SU-DHL-6 (cell line): ENCODE data around the gene TRA2B.

Experiments used
- H2AFZ ChIP-seq: fragments of 200-600 bp; sonication (generic); 2 replicates; pipeline ENCODE4 v1.6.1; 2014; ENCODE audit warnings: low read depth, mild to moderate bottlenecking, moderate library complexity, mixed read lengths, antibody characterized with exemption, low read length; ENCODE audit not compliant: severe bottlenecking
- H3F3A ChIP-seq: fragments of 200-600 bp; shearing (Covaris generic); 2 replicates; pipeline ENCODE4 v1.6.0; 2016; ENCODE audit warnings: antibody characterized with exemption, mild to moderate bottlenecking; ENCODE audit not compliant: insufficient read depth
- H3K27ac ChIP-seq: fragments of 200-600 bp; sonication (generic); 2 replicates; pipeline ENCODE4 v1.5.1; 2016; ENCODE audit warnings: low read depth, mild to moderate bottlenecking, low read length, moderate library complexity, mixed read lengths
- H3K27me3 ChIP-seq: fragments of 200-600 bp; sonication (generic), shearing (Covaris generic); 2 replicates; pipeline ENCODE4 v1.6.0; 2014; ENCODE audit warnings: mild to moderate bottlenecking, low read length
- H3K36me3 ChIP-seq: fragments of 200-600 bp; sonication (generic); 2 replicates; pipeline ENCODE4 v1.6.1; 2014; ENCODE audit warnings: mild to moderate bottlenecking, low read length, mixed read lengths
- H3K4me2 ChIP-seq: fragments of 300-600, 200-600 bp; shearing (Covaris generic), sonication (generic); 2 replicates; pipeline ENCODE4 v1.6.0; 2014; ENCODE audit warnings: low read length, low read depth, mild to moderate bottlenecking; ENCODE audit not compliant: poor library complexity, severe bottlenecking
- H3K4me3 ChIP-seq: fragments of 200-600 bp; sonication (generic); 2 replicates; pipeline ENCODE4 v1.5.1; 2014; ENCODE audit warnings: antibody characterized with exemption, low read length, mild to moderate bottlenecking, mixed read lengths; ENCODE audit not compliant: insufficient read depth, poor library complexity, severe bottlenecking
- H3K79me2 ChIP-seq: fragments of 200-600 bp; sonication (generic); 2 replicates; pipeline ENCODE4 v1.6.1; 2014; ENCODE audit warnings: mild to moderate bottlenecking, low read length, moderate library complexity; ENCODE audit not compliant: insufficient read depth
- H3K9ac ChIP-seq: fragments of 200-600 bp; sonication (generic); 2 replicates; pipeline ENCODE4 v1.7.0; 2014; ENCODE audit warnings: mild to moderate bottlenecking, low read length
- H3K9me2 ChIP-seq: fragments of 200-600 bp; sonication (generic); replicated peaks from 2 replicates; pipeline ENCODE4 v1.6.1; 2014; ENCODE audit warnings: low read length; ENCODE audit not compliant: insufficient read depth
- H3K9me3 ChIP-seq: fragments of 200-600 bp; sonication (generic); 2 replicates; pipeline ENCODE4 v1.6.1; 2014; ENCODE audit warnings: low read length, mixed read lengths; ENCODE audit not compliant: insufficient read depth
- H4K20me1 ChIP-seq: fragments of 200-600 bp; sonication (generic); 2 replicates; pipeline ENCODE4 v1.6.1; 2014; ENCODE audit warnings: low read depth, mild to moderate bottlenecking, antibody characterized with exemption, low read length, moderate library complexity, mixed read lengths
- CTCF ChIP-seq: fragments of 200-600 bp; sonication (generic); IDR thresholded peaks from one replicate; pipeline ENCODE4 v1.5.1; 2017; ENCODE audit warnings: antibody characterized with exemption, mild to moderate bottlenecking, low read length, moderate library complexity; ENCODE audit not compliant: insufficient read depth, poor library complexity, severe bottlenecking
- EZH2phosphoT487 ChIP-seq: fragments of 200-600 bp; sonication (generic), shearing (Covaris generic); conservative IDR thresholded peaks from 2 replicates; pipeline ENCODE4 v1.6.1; 2018; ENCODE audit warnings: mild to moderate bottlenecking, antibody characterized with exemption, low read length, moderate library complexity, mixed read lengths

Gene TRA2B

GRCh38 chr3:185934174-185934557 is 3.6 kb downstream of the TRA2B start:
- Histone ChIP-seq H2AFZ (no peak overlapping the region), H3K9me2 (no peaks in the 10 kb centered on the region), H3F3A (peaks cover 45% of the 10 kb centered on the region), H3K27ac (no peak overlapping the region), H3K9me3 (no peaks in the 10 kb centered on the region), H3K36me3 (peaks cover 49% of the 10 kb centered on the region), H3K79me2 (peaks cover 86% of the 10 kb centered on the region), H3K4me2 (peak overlapping the region; percentile 98), H3K27me3 (no peaks in the 10 kb centered on the region), H4K20me1 (peaks cover 75% of the 10 kb centered on the region), H3K4me3 (peak overlapping the region; percentile 97), H3K9ac (peak overlapping the region; percentile 98)
- TF ChIP-seq EZH2phosphoT487: no peak
- TF ChIP-seq CTCF: no peak

GRCh38 chr3:185933374-185934173 is 4.2 kb downstream of the TRA2B start:
- peaks cover 45% of the 10 kb centered on the region for H3F3A ChIP-seq
- H3K36me3 ChIP-seq: peaks cover 55% of the 10 kb centered on the region
- peaks cover 81% of the 10 kb centered on the region for H4K20me1 ChIP-seq

GRCh38 chr3:185931777-185932612 is 5.8 kb downstream of the TRA2B start:
- Histone ChIP-seq H3K9ac (peak overlapping the region; percentile 98), H3K36me3 (peaks cover 70% of the 10 kb centered on the region), H3K4me3 (peak overlapping the region; percentile 27), H3K27me3 (no peaks in the 10 kb centered on the region), H3K9me2 (no peaks in the 10 kb centered on the region), H3K27ac (no peak overlapping the region), H3K79me2 (peaks cover 100% of the 10 kb centered on the region), H2AFZ (no peak overlapping the region), H3F3A (peaks cover 52% of the 10 kb centered on the region), H4K20me1 (peaks cover 97% of the 10 kb centered on the region), H3K4me2 (peak overlapping the region; percentile 98), H3K9me3 (no peaks in the 10 kb centered on the region)
- TF ChIP-seq CTCF (no peak), EZH2phosphoT487 (no peak)

More at GRCh38 chr3:185933374-185934173, 4.2 kb downstream of the TRA2B start:
- TF ChIP-seq EZH2phosphoT487: no peak
- no peak for TF ChIP-seq CTCF
- Histone ChIP-seq H3K4me2 (peak overlapping the region; percentile 98), H3K9ac (peak overlapping the region; percentile 98), H3K79me2 (peaks cover 92% of the 10 kb centered on the region), H3K9me2 (no peaks in the 10 kb centered on the region), H3K27me3 (no peaks in the 10 kb centered on the region), H3K27ac (no peak overlapping the region), H3K4me3 (peak overlapping the region; percentile 97), H2AFZ (no peak overlapping the region), H3K9me3 (no peaks in the 10 kb centered on the region)
